IMR-90 (cell line): Measurements from ENCODE around the gene LAMA5. TPM values are rescaled to one million over a fixed set of nuclear protein-coding genes. Genes with fewer than 3 reads are reported as not detected.

Experiments used
- ATAC-seq: fragments of 200-7000 bp; cut with Tn5 transposase; 2 replicates; pipeline ENCODE4 v1.9.1; 2020; ENCODE audit warnings: low read depth, mild to moderate bottlenecking, moderate library complexity
- BruUV-seq: library from RNA; stranded (reverse); fragments of 400-500 nt; replicated peaks from 2 replicates; lab custom pipeline; 2021; lab: Mats Ljungman, UMichigan
- CTCF ChIA-PET: fragments of 300-600 bp; formaldehyde crosslinking; extraction: SDS; loops from one replicate; lab custom pipeline; 2021; ENCODE audit warnings: antibody characterized with exemption; lab: Yijun Ruan, JAX
- POLR2A ChIA-PET: fragments of 300-600 bp; sonication (Branson Sonifier 250); formaldehyde crosslinking; loops from one replicate; lab custom pipeline; 2022; ENCODE audit warnings: antibody characterized with exemption; ENCODE audit not compliant: unreplicated experiment; lab: Charles Lee
- DNase-seq: peaks from one replicate; pipeline ENCODE4 v3.0.0; 2013
- H2AFZ ChIP-seq: replicated peaks from 2 replicates; pipeline ENCODE3; 2013; ENCODE audit warnings: low read length, mild to moderate bottlenecking; ENCODE audit not compliant: poor library complexity
- H2AK5ac ChIP-seq: 2 replicates; pipeline ENCODE4 v1.6.1; 2013; ENCODE audit warnings: low read depth, low read length, inconsistent platforms
- H2AK9ac ChIP-seq: replicated peaks from 2 replicates; pipeline ENCODE3; 2013; ENCODE audit warnings: mild to moderate bottlenecking, low read depth, low read length, moderate library complexity; ENCODE audit not compliant: poor library complexity
- H2BK120ac ChIP-seq: 2 replicates; pipeline ENCODE4 v1.6.1; 2013; ENCODE audit warnings: low read depth, low read length, inconsistent platforms
- H2BK15ac ChIP-seq: 3 replicates; pipeline ENCODE4 v1.6.1; 2013; ENCODE audit warnings: low read depth, low read length, inconsistent platforms
- H2BK20ac ChIP-seq: 2 replicates; pipeline ENCODE4 v1.6.1; 2013; ENCODE audit warnings: low read depth, mild to moderate bottlenecking, inconsistent platforms, low read length, moderate library complexity
- H2BK5ac ChIP-seq: 2 replicates; pipeline ENCODE4 v1.6.1; 2013; ENCODE audit warnings: mild to moderate bottlenecking, low read depth, low read length, inconsistent platforms; ENCODE audit not compliant: poor library complexity, severe bottlenecking
- H3K14ac ChIP-seq: replicated peaks from 2 replicates; pipeline ENCODE4 v1.6.1; 2013; ENCODE audit warnings: low read depth, low read length, inconsistent platforms
- H3K18ac ChIP-seq: 2 replicates; pipeline ENCODE4 v1.6.1; 2013; ENCODE audit warnings: low read depth, low read length, control low read depth
- H3K23ac ChIP-seq: 2 replicates; pipeline ENCODE4 v1.6.1; 2013; ENCODE audit warnings: low read depth, low read length, inconsistent platforms
- H3K27ac ChIP-seq: 2 replicates; pipeline ENCODE4 v1.5.1; 2013; ENCODE audit warnings: mild to moderate bottlenecking, control low read depth, low read length; ENCODE audit not compliant: insufficient read depth
- H3K27me3 ChIP-seq: 2 replicates; pipeline ENCODE4 v1.6.1; 2013; ENCODE audit warnings: low read length; ENCODE audit not compliant: control insufficient read depth, insufficient read depth
- H3K36me3 ChIP-seq: 2 replicates; pipeline ENCODE4 v1.6.1; 2013; ENCODE audit warnings: low read length, mixed read lengths; ENCODE audit not compliant: control insufficient read depth, insufficient read depth
- H3K4ac ChIP-seq: 2 replicates; pipeline ENCODE4 v1.6.1; 2013; ENCODE audit warnings: low read depth, low read length, inconsistent platforms
- H3K4me1 ChIP-seq: 2 replicates; pipeline ENCODE4 v1.6.1; 2013; ENCODE audit warnings: low read length, mixed read lengths; ENCODE audit not compliant: control insufficient read depth, insufficient read depth
- H3K4me2 ChIP-seq: 2 replicates; pipeline ENCODE4 v1.6.1; 2013; ENCODE audit warnings: low read depth, mild to moderate bottlenecking, control low read depth, low read length, moderate library complexity
- H3K4me3 ChIP-seq: 2 replicates; pipeline ENCODE4 v1.5.1; 2013; ENCODE audit warnings: low read depth, mild to moderate bottlenecking, control low read depth, low read length, moderate library complexity; ENCODE audit not compliant: insufficient read depth
- H3K56ac ChIP-seq: 2 replicates; pipeline ENCODE4 v1.6.1; 2013; ENCODE audit warnings: low read length, inconsistent platforms; ENCODE audit not compliant: insufficient read depth; ENCODE audit errors: extremely low read depth
- H3K79me1 ChIP-seq, 2 experiments: 2 replicates each; pipeline ENCODE4 v1.6.1; 2013; ENCODE audit warnings: low read length in 2 of 2, inconsistent platforms in 1 of 2, low read depth in 1 of 2
- H3K9ac ChIP-seq: 2 replicates; pipeline ENCODE4 v1.6.1; 2013; ENCODE audit warnings: low read depth, low read length, control low read depth
- H3K9me1 ChIP-seq: 2 replicates; pipeline ENCODE4 v1.6.1; 2013; ENCODE audit warnings: low read length, inconsistent platforms; ENCODE audit not compliant: insufficient read depth
- H3K9me3 ChIP-seq: 2 replicates; pipeline ENCODE4 v1.6.1; 2013; ENCODE audit warnings: low read length; ENCODE audit not compliant: control insufficient read depth, insufficient read depth
- H4K20me1 ChIP-seq: 2 replicates; pipeline ENCODE4 v1.6.1; 2013; ENCODE audit warnings: low read length, inconsistent platforms; ENCODE audit not compliant: insufficient read depth
- H4K5ac ChIP-seq: 2 replicates; pipeline ENCODE4 v1.6.1; 2013; ENCODE audit warnings: mild to moderate bottlenecking, low read depth, low read length, control low read depth
- H4K8ac ChIP-seq, 2 experiments: 2 replicates each; pipeline ENCODE4 v1.6.1; 2013; ENCODE audit warnings: low read depth in 2 of 2, low read length in 2 of 2, control low read depth in 1 of 2, inconsistent platforms in 1 of 2
- H4K91ac ChIP-seq: 2 replicates; pipeline ENCODE4 v1.6.1; 2013; ENCODE audit warnings: low read depth, low read length, inconsistent platforms; ENCODE audit not compliant: insufficient read depth
- CTCF ChIP-seq: conservative IDR thresholded peaks from 2 replicates; pipeline ENCODE4 v1.5.1; 2012; ENCODE audit warnings: mild to moderate bottlenecking, low read depth, low read length, improper control_type of control experiment
- FOS ChIP-seq: fragments of 150-350 bp; IDR thresholded peaks from 2 replicates; pipeline ENCODE4 v1.6.1; 2016; ENCODE audit warnings: low read depth, low read length
- MAZ ChIP-seq: IDR thresholded peaks from 2 replicates; pipeline ENCODE4 v1.6.1; 2012; ENCODE audit warnings: low read depth, mild to moderate bottlenecking, low read length, improper control_type of control experiment, moderate library complexity, borderline replicate concordance
- RAD21 ChIP-seq: IDR thresholded peaks from 2 replicates; pipeline ENCODE4 v1.6.1; 2012; ENCODE audit warnings: low read length, improper control_type of control experiment
- RCOR1 ChIP-seq: IDR thresholded peaks from 2 replicates; pipeline ENCODE4 v1.6.1; 2012; ENCODE audit warnings: mild to moderate bottlenecking, low read length, improper control_type of control experiment; ENCODE audit not compliant: insufficient replicate concordance
- RFX5 ChIP-seq: IDR thresholded peaks from 2 replicates; pipeline ENCODE4 v1.8.0; 2012; ENCODE audit warnings: low read depth, mild to moderate bottlenecking, low read length, moderate library complexity
- SMC3 ChIP-seq: fragments of 150-350 bp; IDR thresholded peaks from 2 replicates; pipeline ENCODE4 v1.6.1; 2016; ENCODE audit warnings: low read depth, mild to moderate bottlenecking, antibody characterized with exemption, low read length, moderate library complexity
- WGBS, 2 experiments: methylation state at CpG; one replicate each; pipeline versions ENCODE4 v1.1.5 to v1.1.7; 2013; ENCODE audit warnings: missing lambda C conversion rate in 2 of 2; ENCODE audit not compliant: insufficient read length in 1 of 2; ENCODE audit errors: extremely low coverage in 2 of 2; 5-methylcytosine and 5-hydroxymethylcytosine counted together
- dilution Hi-C: fragments of 300-500 bp; cut with HindIII; formaldehyde crosslinking; loops from one replicate; pipeline ENCODE4 v1.14.3; 2018; ENCODE audit warnings: low sequenced_read_pairs; ENCODE audit not compliant: unreplicated experiment
- in situ Hi-C: fragments of 300-500 bp; cut with MboI; formaldehyde crosslinking; loops from 3 replicates; pipeline ENCODE4 v1.14.3; 2019; ENCODE audit warnings: low sequenced_read_pairs, inconsistent platforms, mixed read lengths
- intact Hi-C: fragments of 100-400 bp; cut with micrococcal nuclease; formaldehyde crosslinking; loops from 2 replicates; pipeline ENCODE4 v1.10.0; 2022
- polyA plus RNA-seq, 3 experiments: library from polyadenylated mRNA; depleted of rRNA; stranded (reverse); fragments of >200 nt; gene quantifications; 2 replicates each; pipeline ENCODE4 v1.2.3, GENCODE V29; 2012; ENCODE audit warnings: low replicate concordance in 1 of 3
- total RNA-seq: library from RNA; depleted of rRNA; stranded (reverse); fragments of >200 nt; gene quantifications from 2 replicates; pipeline ENCODE4 v1.2.3, GENCODE V29; 2012
- TF ChIP-seq, protein P1 (sequence below): fragments of 150-350 bp; IDR thresholded peaks from 2 replicates; pipeline ENCODE4 v1.6.1; 2016; ENCODE audit warnings: low read depth, mild to moderate bottlenecking, low read length, moderate library complexity, borderline replicate concordance
- TF ChIP-seq, protein P2 (sequence below): fragments of 150-350 bp; IDR thresholded peaks from 2 replicates; pipeline ENCODE4 v1.6.1; 2017; ENCODE audit warnings: mild to moderate bottlenecking, antibody characterized with exemption, low read length, low read depth

LAMA5 gene
- total and polyA plus RNA-seq, 2 of the 4 experiments (the other 2 are of a cell fraction), result 0.90 to 7.3 TPM

DNA sequence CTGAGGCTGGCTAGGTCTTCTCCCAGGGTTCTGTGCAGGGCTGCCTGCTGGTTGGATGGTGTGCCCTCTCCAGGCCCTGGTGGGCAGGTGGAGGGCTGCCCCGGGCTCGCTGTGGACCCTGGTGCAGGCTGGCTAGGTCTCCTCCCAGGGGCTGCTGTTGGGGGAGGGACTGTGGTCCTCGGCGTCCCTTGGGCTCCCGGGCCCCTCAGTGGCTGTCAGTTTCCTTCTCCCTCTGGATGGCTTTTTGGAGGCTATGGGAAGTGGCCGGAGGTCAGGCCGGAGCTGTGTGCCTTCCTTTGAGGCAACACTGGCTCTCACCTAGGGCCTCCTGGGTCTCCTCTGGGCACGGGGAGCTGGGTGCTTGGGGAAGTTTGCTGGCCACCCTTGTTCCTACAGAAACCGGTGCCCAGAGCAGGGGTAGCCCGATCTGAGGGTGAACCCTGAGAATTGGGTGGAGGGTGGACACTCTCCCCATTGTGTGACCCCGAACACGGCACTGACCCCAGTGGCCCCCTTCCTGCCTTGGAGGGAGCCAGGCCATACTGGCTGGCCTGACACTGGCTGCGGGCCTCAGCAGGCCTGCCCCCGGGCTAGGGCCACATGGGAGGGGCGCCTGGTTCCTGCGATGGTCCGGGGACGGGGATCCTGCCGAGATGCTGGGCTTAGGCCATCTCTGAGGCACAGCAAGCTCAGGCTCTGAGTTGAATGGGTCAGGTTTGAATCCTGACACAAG lies 43.8 kb upstream of the LAMA5 start (continued):
- no peak for TF ChIP-seq RFX5

- no peak overlapping the region for H3K4me2 ChIP-seq
- H2AK9ac ChIP-seq, result no peak overlapping the region
- H4K20me1 ChIP-seq, result no peaks in the 10 kb centered on the region; the same call in 1 of the 2 replicates
- no peaks in the 10 kb centered on the region for H3K9me1 ChIP-seq
- H2AK5ac ChIP-seq, result no peak overlapping the region
- in situ Hi-C loops (no loop called here), dilution Hi-C loops (no loop called here), intact Hi-C loops (loop anchor here (1.0 kb wide), 2 partner anchors 86 to 207 kb away; no protein-coding TSS in a partner anchor)
- no peak overlapping the region for H4K91ac ChIP-seq
- no peak overlapping the region for H2BK15ac ChIP-seq
- H3K56ac ChIP-seq, result no peak overlapping the region
- POLR2A ChIA-PET, result interaction anchor here (0.6 kb wide), 1 partner anchor 24 kb away, joined by 4 read pairs; no protein-coding TSS in a partner anchor
- CTCF ChIA-PET, result no interaction called here
- H2BK120ac ChIP-seq, result no peak overlapping the region
- peaks cover 6% of the 10 kb centered on the region; the same call in 1 of the 2 replicates for H3K4me1 ChIP-seq
- H4K5ac ChIP-seq, result no peak overlapping the region
- no peak overlapping the region for H3K4ac ChIP-seq
- no peak overlapping the region for H3K9ac ChIP-seq
- whole genome bisulfite sequencing, 2 experiments, result 22% methylated on average over 11 of the region's 30 CpGs; no CpG with 5 or more reads in 1 of the 2 experiments
- H2BK5ac ChIP-seq, result no peak overlapping the region
- no peak for ATAC-seq
- H2AFZ ChIP-seq, result peak overlapping the region; percentile 74
- H3K9me3 ChIP-seq, result no peaks in the 10 kb centered on the region
- peaks cover 4 to 14% of the 10 kb centered on the region in 2 experiments; a peak in 1 of 4 replicates for H3K79me1 ChIP-seq
- DNase-seq, result no peak
- no peak overlapping the region for H3K23ac ChIP-seq
- H3K27me3 ChIP-seq, result peaks cover 8% of the 10 kb centered on the region; the same call in 1 of the 2 replicates
- BruUV-seq, result no TSS peak
- no peak overlapping the region for H3K27ac ChIP-seq
- no peak overlapping the region for H3K18ac ChIP-seq
- H4K8ac ChIP-seq, result no peak overlapping the region
- H2BK20ac ChIP-seq, result no peak overlapping the region
- no peak overlapping the region for H3K4me3 ChIP-seq
- no peak overlapping the region for H3K14ac ChIP-seq
- no peaks in the 10 kb centered on the region for H3K36me3 ChIP-seq
- TF ChIP-seq RFX5, result no peak
- TF ChIP-seq SMC3, result peak; percentile 29; the same call in 1 of the 2 replicates
- peak; percentile 52 for TF ChIP-seq CTCF
- TF ChIP-seq, protein P1, sequence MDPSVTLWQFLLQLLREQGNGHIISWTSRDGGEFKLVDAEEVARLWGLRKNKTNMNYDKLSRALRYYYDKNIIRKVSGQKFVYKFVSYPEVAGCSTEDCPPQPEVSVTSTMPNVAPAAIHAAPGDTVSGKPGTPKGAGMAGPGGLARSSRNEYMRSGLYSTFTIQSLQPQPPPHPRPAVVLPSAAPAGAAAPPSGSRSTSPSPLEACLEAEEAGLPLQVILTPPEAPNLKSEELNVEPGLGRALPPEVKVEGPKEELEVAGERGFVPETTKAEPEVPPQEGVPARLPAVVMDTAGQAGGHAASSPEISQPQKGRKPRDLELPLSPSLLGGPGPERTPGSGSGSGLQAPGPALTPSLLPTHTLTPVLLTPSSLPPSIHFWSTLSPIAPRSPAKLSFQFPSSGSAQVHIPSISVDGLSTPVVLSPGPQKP, result no peak
- peak; percentile 51 for TF ChIP-seq RAD21
- no peak for TF ChIP-seq RCOR1
- TF ChIP-seq MAZ, result peak; percentile 42; the same call in 1 of the 2 replicates
- TF ChIP-seq, protein P2, sequence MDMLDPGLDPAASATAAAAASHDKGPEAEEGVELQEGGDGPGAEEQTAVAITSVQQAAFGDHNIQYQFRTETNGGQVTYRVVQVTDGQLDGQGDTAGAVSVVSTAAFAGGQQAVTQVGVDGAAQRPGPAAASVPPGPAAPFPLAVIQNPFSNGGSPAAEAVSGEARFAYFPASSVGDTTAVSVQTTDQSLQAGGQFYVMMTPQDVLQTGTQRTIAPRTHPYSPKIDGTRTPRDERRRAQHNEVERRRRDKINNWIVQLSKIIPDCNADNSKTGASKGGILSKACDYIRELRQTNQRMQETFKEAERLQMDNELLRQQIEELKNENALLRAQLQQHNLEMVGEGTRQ, result no peak
- no peak for TF ChIP-seq FOS
Measured at GRCh38 chr20:62409931-62410745, 43.0 kb upstream of the LAMA5 start.
